DMS53 treated with DMSO at 0.1 percent for 48 hours (cell line): ENCODE data around the gene ZBTB37.
"Not testable (repeated sequence)": the region's sequence is repeated elsewhere in the genome, so short reads cannot be mapped to it uniquely, and the experiment has no call there.

Experiments
- DNase-seq: peaks from one replicate; lab custom pipeline; 2025; ENCODE audit not compliant: unreplicated experiment; lab: John Stamatoyannopoulos, UW

ZBTB37 gene

GRCh38 chr1:173903827-173904531, 35.8 kb downstream of the ZBTB37 start:
- no peak for DNase-seq

GRCh38 chr1:173913111-173913510, 44.9 kb downstream of the ZBTB37 start:
- no peak for DNase-seq

GRCh38 chr1:173914366-173914871, 46.2 kb downstream of the ZBTB37 start:
- peak; percentile 20 for DNase-seq

- DNase-seq, result no peak
Measured at GRCh38 chr1:173915596-173915995, 47.4 kb downstream of the ZBTB37 start.

GRCh38 chr1:173916667-173917066, 48.5 kb downstream of the ZBTB37 start:
- DNase-seq, result no peak

GRCh38 chr1:173917149-173917548, 49.0 kb downstream of the ZBTB37 start, which contains the start of gene SERPINC1:
Gene SERPINC1 (minus strand): TSS chr1:173917327. CDS start chr1:173917259, 68 bp downstream.
- no peak for DNase-seq

GRCh38 chr1:173917635-173918493, 49.7 kb downstream of the ZBTB37 start:
- no peak for DNase-seq

- no peak for DNase-seq
Measured at GRCh38 chr1:173920861-173921260, 52.7 kb downstream of the ZBTB37 start.

- no peak for DNase-seq
Measured at GRCh38 chr1:173925306-173926242, 57.4 kb downstream of the ZBTB37 start.

- DNase-seq, result not testable (repeated sequence)
Measured at GRCh38 chr1:173930541-173930940, 62.4 kb downstream of the ZBTB37 start.

GRCh38 chr1:173934440-173934839, 66.3 kb downstream of the ZBTB37 start:
- DNase-seq, result no peak

- no peak for DNase-seq
Measured at GRCh38 chr1:173937062-173937461, 68.9 kb downstream of the ZBTB37 start.

GRCh38 chr1:173946380-173946921, 78.3 kb downstream of the ZBTB37 start:
- no peak for DNase-seq

- DNase-seq, result no peak
Measured at GRCh38 chr1:173948594-173948993, 80.4 kb downstream of the ZBTB37 start.
